K562 (cell line): Measurements from ENCODE around the gene OPA3. TPM values are rescaled to one million over a fixed set of nuclear protein-coding genes. Genes with fewer than 3 reads are reported as not detected.

Source experiments
- ADNP ChIP-seq: fragments of 200-800 bp; sonication (Bioruptor generic); IDR thresholded peaks from 2 replicates; pipeline ENCODE4 v1.6.1; 2016; ENCODE audit warnings: missing genetic modification characterization, missing compliant biosample characterization
- ATF3 ChIP-seq, 2 experiments: fragments of 450-650 bp in 1 of 2; sonication (generic) in 1 of 2; formaldehyde crosslinking in 1 of 2; IDR thresholded peaks in 1 of 2; conservative IDR thresholded peaks in 1 of 2; 2 replicates each; pipeline versions ENCODE4 v1.6.1 to v1.8.1; 2016 to 2023; ENCODE audit warnings: mild to moderate bottlenecking in 2 of 2, moderate library complexity in 2 of 2, inconsistent platforms in 1 of 2, missing genetic modification reagents in 1 of 2
- CREB3L1 ChIP-seq: fragments of 450-650 bp; IDR thresholded peaks from 2 replicates; pipeline ENCODE4 v1.6.1; 2014; ENCODE audit warnings: low read depth, mild to moderate bottlenecking, moderate library complexity, borderline replicate concordance
- FOXK1 ChIP-seq: sonication (generic); formaldehyde crosslinking; IDR thresholded peaks from 2 replicates; pipeline ENCODE4 v1.8.0; 2022; ENCODE audit warnings: missing genetic modification reagents, mild to moderate bottlenecking, borderline replicate concordance
- IFI16 ChIP-seq: fragments of 250-450 bp; sonication (Bioruptor Pico); IDR thresholded peaks from 2 replicates; pipeline ENCODE4 v2.1.2; 2022; ENCODE audit warnings: mild to moderate bottlenecking, inconsistent platforms
- KDM1A ChIP-seq, 2 experiments: fragments of 450-650 bp; IDR thresholded peaks; 2 replicates each; pipeline ENCODE4 v1.6.1; 2016; ENCODE audit warnings: mild to moderate bottlenecking in 2 of 2
- NFE2L1 ChIP-seq: fragments of 450-650 bp; IDR thresholded peaks from 2 replicates; pipeline ENCODE4 v1.6.1; 2016; ENCODE audit warnings: missing genetic modification characterization, low read depth, mild to moderate bottlenecking, missing compliant biosample characterization, moderate library complexity, borderline replicate concordance
- NFIX ChIP-seq: fragments of 250-450 bp; sonication (Bioruptor Pico); IDR thresholded peaks from 2 replicates; pipeline ENCODE4 v1.4.0; 2020; ENCODE audit warnings: low read depth, mild to moderate bottlenecking, moderate library complexity
- NFXL1 ChIP-seq: fragments of 450-650 bp; formaldehyde crosslinking; IDR thresholded peaks from 2 replicates; pipeline ENCODE4 v1.4.0; 2021; ENCODE audit warnings: mild to moderate bottlenecking
- PRMT5 ChIP-seq: sonication (generic); formaldehyde crosslinking; IDR thresholded peaks from 2 replicates; pipeline ENCODE4 v1.5.0; 2020; ENCODE audit warnings: missing genetic modification reagents
- PTTG1 ChIP-seq: fragments of 450-650 bp; IDR thresholded peaks from 2 replicates; pipeline ENCODE4 v1.6.1; 2016; ENCODE audit warnings: low read depth, mild to moderate bottlenecking, missing genetic modification characterization, missing compliant biosample characterization
- RBM39 ChIP-seq: fragments of 200-400 bp; formaldehyde crosslinking; optimal IDR thresholded peaks from 2 replicates; pipeline ENCODE3; 2018; ENCODE audit warnings: low read depth, low read length
- RCOR1 ChIP-seq, 2 experiments: IDR thresholded peaks; 2 replicates each; pipeline ENCODE4 v1.6.1; 2012; ENCODE audit warnings: low read depth in 2 of 2, low read length in 2 of 2, borderline replicate concordance in 1 of 2, improper control_type of control experiment in 1 of 2
- SLC30A9 ChIP-seq: fragments of 250-450 bp; sonication (Bioruptor Pico); IDR thresholded peaks from 2 replicates; pipeline ENCODE4 v1.8.0; 2022; ENCODE audit warnings: mild to moderate bottlenecking, moderate library complexity
- SMARCA5 ChIP-seq: fragments of 450-650 bp; IDR thresholded peaks from 2 replicates; pipeline ENCODE4 v1.6.1; 2016
- SPI1 ChIP-seq: IDR thresholded peaks from 2 replicates; pipeline ENCODE4 v1.6.1; 2011; ENCODE audit warnings: low read depth, low read length, control low read depth, borderline replicate concordance
- SREBF1 ChIP-seq: fragments of 150-350 bp; IDR thresholded peaks from 2 replicates; pipeline ENCODE4 v1.6.1; 2014; ENCODE audit warnings: antibody characterized with exemption, low read depth, low read length, borderline replicate concordance
- TCF3 ChIP-seq: sonication (generic); formaldehyde crosslinking; IDR thresholded peaks from 2 replicates; pipeline ENCODE4 v1.4.0; 2020; ENCODE audit warnings: mild to moderate bottlenecking, missing genetic modification reagents
- TRIM25 ChIP-seq: fragments of 450-650 bp; IDR thresholded peaks from 2 replicates; pipeline ENCODE4 v1.7.0; 2016; ENCODE audit warnings: borderline replicate concordance
- ZKSCAN8 ChIP-seq: fragments of 200-800 bp; sonication (Bioruptor generic); IDR thresholded peaks from 2 replicates; pipeline ENCODE4 v1.6.1; 2016; ENCODE audit warnings: missing genetic modification characterization, missing compliant biosample characterization
- ZNF121 ChIP-seq: sonication (generic); formaldehyde crosslinking; conservative IDR thresholded peaks from 2 replicates; pipeline ENCODE4 v1.8.0; 2022; ENCODE audit warnings: missing genetic modification reagents
- ZNF146 ChIP-seq: IDR thresholded peaks from one replicate; pipeline ENCODE4 v1.6.1; 2018; ENCODE audit warnings: missing compliant biosample characterization; ENCODE audit not compliant: unreplicated experiment
- ZNF239 ChIP-seq: fragments of 250-450 bp; sonication (Bioruptor Pico); IDR thresholded peaks from 2 replicates; pipeline ENCODE4 v1.4.0; 2020; ENCODE audit warnings: mild to moderate bottlenecking
- ZNF384 ChIP-seq: IDR thresholded peaks from 2 replicates; pipeline ENCODE4 v1.6.1; 2012; ENCODE audit warnings: low read depth, low read length, improper control_type of control experiment
- polyA plus RNA-seq, 8 experiments: library from polyadenylated mRNA; depleted of rRNA in 4 of 8; stranded (reverse) in 5 of 8; unstranded in 3 of 8; fragments of >200 nt; fragmentation: Nextera tagmentation in 2 of 8; fragmentation: Illumina TruSeq in 1 of 8; extraction: Ambion mirVana in 2 of 8; extraction: Trizol in 1 of 8; gene quantifications; 2 replicates each; pipeline versions ENCODE4 v1.2.1 to v1.2.3, GENCODE V29; 2011 to 2014; ENCODE audit warnings: inconsistent platforms in 1 of 8, missing spikeins in 1 of 8
- total RNA-seq, 7 experiments: library from RNA; depleted of rRNA in 6 of 7; stranded (reverse); fragments of >200 nt in 6 of 7; fragmentation: Illumina TruSeq in 2 of 7; extraction: Trizol in 2 of 7; gene quantifications; 2 replicates each; pipeline versions ENCODE4 v1.2.1 to v1.2.3, GENCODE V29; 2011 to 2021; ENCODE audit warnings: low replicate concordance in 1 of 7
- TF ChIP-seq, protein P1 (sequence below), 2 experiments: fragments of 450-650 bp in 1 of 2; sonication (generic) in 1 of 2; formaldehyde crosslinking; conservative IDR thresholded peaks; 2 replicates each; pipeline versions ENCODE4 v1.4.0 to v1.8.1; 2020 to 2022; ENCODE audit warnings: mild to moderate bottlenecking in 1 of 2, missing genetic modification reagents in 1 of 2

Gene OPA3
- total and polyA plus RNA-seq, 9 of the 15 experiments (the other 6 are each of a cell fraction or from before 2014, with no cell fraction given) = 1.4 to 18.8 (median 9.0) TPM

- TF ChIP-seq TRIM25 = no peak
- TF ChIP-seq IFI16 = no peak
- TF ChIP-seq SPI1 = no peak
- no peak for TF ChIP-seq NFIX
- no peak for TF ChIP-seq ADNP (tag)
- peak; percentile 96 for TF ChIP-seq ZNF121 (CRISPR knock-in tag)
- TF ChIP-seq ZNF146 = no peak
- peak; percentile 68; the same call in 1 of the 2 replicates for TF ChIP-seq SMARCA5
- no peak for TF ChIP-seq SLC30A9 (CRISPR knock-in tag)
- TF ChIP-seq ZNF384 = 0 out of 2 replicates have a peak, but pooled peaks have one; percentile 12
- no peak for TF ChIP-seq NFXL1 (CRISPR knock-in tag)
- TF ChIP-seq CREB3L1 = no peak
- TF ChIP-seq, protein P1, sequence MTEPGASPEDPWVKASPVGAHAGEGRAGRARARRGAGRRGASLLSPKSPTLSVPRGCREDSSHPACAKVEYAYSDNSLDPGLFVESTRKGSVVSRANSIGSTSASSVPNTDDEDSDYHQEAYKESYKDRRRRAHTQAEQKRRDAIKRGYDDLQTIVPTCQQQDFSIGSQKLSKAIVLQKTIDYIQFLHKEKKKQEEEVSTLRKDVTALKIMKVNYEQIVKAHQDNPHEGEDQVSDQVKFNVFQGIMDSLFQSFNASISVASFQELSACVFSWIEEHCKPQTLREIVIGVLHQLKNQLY (CRISPR knock-in tag; conservative IDR thresholded peaks at IDR 0.05) = no peak
- no peak for TF ChIP-seq ZKSCAN8
- 0 out of 4 replicates have a peak, but pooled peaks of 1 of the 2 experiments have one; percentile 20 for TF ChIP-seq KDM1A (IDR thresholded peaks at IDR 0.05)
- TF ChIP-seq PTTG1 (tag) = no peak
- no peak for TF ChIP-seq TCF3
- TF ChIP-seq PRMT5 = no peak
- no peak for TF ChIP-seq NFE2L1 (tag)
- TF ChIP-seq ATF3 (IDR thresholded peaks at IDR 0.05) = no peak
- TF ChIP-seq ATF3 (CRISPR knock-in tag; conservative IDR thresholded peaks at IDR 0.05) = no peak
- no peak for TF ChIP-seq SREBF1
- TF ChIP-seq ZNF239 = peak; percentile 97
- TF ChIP-seq FOXK1 (CRISPR knock-in tag) = no peak
- no peak for TF ChIP-seq RBM39
- TF ChIP-seq RCOR1 (IDR thresholded peaks at IDR 0.05; ENCODE audit: borderline replicate concordance in 1 of 2, low read depth in 2 of 2, low read length in 2 of 2) = 0 out of 4 replicates have a peak, but pooled peaks of 1 of the 2 experiments have one; percentile 4
Observed at GRCh38 chr19:45512881-45513483, 71.6 kb downstream of the OPA3 start (continued).
